Progenitor cell of endocrine pancreas (in vitro differentiated cells): Measurements from ENCODE around the gene ARHGAP15. TPM values are rescaled to one million over a fixed set of nuclear protein-coding genes. Genes with fewer than 3 reads are reported as not detected.

ENCODE experiments used
- DNase-seq: peaks from one replicate; pipeline ENCODE4 v3.0.0; 2021; ENCODE audit warnings: low spot score; ENCODE audit not compliant: unreplicated experiment
- H3K27ac Mint-ChIP-seq: 2 replicates; pipeline ENCODE4 v1.8.0; 2021; ENCODE audit warnings: mild to moderate bottlenecking, moderate library complexity, mixed read lengths
- H3K27me3 Mint-ChIP-seq: 2 replicates; pipeline ENCODE4 v1.8.0; 2021; ENCODE audit warnings: mixed read lengths
- H3K36me3 Mint-ChIP-seq: 2 replicates; pipeline ENCODE4 v1.8.0; 2022; ENCODE audit warnings: mixed read lengths; ENCODE audit not compliant: insufficient read depth
- H3K4me1 Mint-ChIP-seq: 2 replicates; pipeline ENCODE4 v1.8.0; 2021; ENCODE audit warnings: low read depth, mixed read lengths
- H3K4me3 Mint-ChIP-seq: 2 replicates; pipeline ENCODE4 v1.8.0; 2021; ENCODE audit warnings: low read depth, mild to moderate bottlenecking, moderate library complexity, mixed read lengths
- H3K9me3 Mint-ChIP-seq: 2 replicates; pipeline ENCODE4 v1.8.0; 2021; ENCODE audit warnings: low read depth, mixed read lengths
- total RNA-seq: library from RNA; stranded (reverse); gene quantifications from 2 replicates; pipeline ENCODE4 v1.2.1, GENCODE V29; 2021
- TF ChIP-seq, protein P1 (sequence below): fragments of 200-600 bp; sonication (generic); IDR thresholded peaks from one replicate; pipeline ENCODE4 v1.5.0; 2021; ENCODE audit warnings: antibody characterized with exemption, mild to moderate bottlenecking; ENCODE audit not compliant: unreplicated experiment

ARHGAP15 gene
- total RNA-seq, 1 donor from 2014 or later = not detected

DNA sequence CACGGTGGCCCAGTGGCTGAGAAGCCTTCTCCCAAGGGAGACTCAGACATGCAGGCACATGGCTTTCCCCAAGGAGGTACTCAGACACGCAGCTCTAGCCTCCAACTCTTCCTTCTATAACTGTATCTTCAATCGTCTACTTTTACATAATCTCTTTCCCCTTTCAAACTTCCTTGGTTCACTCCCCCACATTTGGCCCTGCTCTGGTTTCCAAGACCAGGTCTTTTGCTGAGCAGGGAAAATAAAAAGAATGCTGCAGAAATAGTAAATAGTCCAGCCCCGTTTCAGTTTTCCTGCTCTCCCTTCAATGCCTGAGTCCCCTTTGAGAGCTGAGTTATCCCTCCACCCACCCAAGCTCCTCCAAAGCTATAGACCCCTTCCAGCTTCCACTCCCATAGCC lies 635.0 kb downstream of the ARHGAP15 start:
- Mint-ChIP-seq H3K27ac (no peak overlapping the region), H3K9me3 (no peaks in the 10 kb centered on the region), H3K4me1 (peaks cover 4% of the 10 kb centered on the region), H3K4me3 (no peak overlapping the region), H3K36me3 (no peaks in the 10 kb centered on the region), H3K27me3 (peaks cover 9% of the 10 kb centered on the region)
- TF ChIP-seq, protein P1, sequence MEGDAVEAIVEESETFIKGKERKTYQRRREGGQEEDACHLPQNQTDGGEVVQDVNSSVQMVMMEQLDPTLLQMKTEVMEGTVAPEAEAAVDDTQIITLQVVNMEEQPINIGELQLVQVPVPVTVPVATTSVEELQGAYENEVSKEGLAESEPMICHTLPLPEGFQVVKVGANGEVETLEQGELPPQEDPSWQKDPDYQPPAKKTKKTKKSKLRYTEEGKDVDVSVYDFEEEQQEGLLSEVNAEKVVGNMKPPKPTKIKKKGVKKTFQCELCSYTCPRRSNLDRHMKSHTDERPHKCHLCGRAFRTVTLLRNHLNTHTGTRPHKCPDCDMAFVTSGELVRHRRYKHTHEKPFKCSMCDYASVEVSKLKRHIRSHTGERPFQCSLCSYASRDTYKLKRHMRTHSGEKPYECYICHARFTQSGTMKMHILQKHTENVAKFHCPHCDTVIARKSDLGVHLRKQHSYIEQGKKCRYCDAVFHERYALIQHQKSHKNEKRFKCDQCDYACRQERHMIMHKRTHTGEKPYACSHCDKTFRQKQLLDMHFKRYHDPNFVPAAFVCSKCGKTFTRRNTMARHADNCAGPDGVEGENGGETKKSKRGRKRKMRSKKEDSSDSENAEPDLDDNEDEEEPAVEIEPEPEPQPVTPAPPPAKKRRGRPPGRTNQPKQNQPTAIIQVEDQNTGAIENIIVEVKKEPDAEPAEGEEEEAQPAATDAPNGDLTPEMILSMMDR = no peak
- no peak for DNase-seq

DNA sequence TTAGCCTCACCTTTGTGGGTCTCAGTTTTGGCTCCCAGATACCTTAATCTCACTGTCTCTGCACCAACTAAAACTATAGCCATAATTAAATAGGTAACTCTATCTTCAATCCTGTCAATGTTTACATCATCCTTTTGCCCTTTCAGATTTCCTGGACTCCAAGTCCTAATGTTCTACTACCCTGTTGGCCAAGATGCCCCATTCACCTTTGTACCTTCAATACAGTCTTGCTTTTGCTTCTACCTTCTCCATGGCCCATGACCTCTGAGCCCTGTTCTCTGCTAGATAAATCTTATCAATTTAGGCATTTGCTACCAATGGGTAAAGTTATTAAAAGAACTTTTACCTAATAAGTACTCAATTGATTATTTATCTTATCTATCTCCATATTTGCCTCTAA lies 635.5 kb downstream of the ARHGAP15 start:
- no peaks in the 10 kb centered on the region for H3K36me3 Mint-ChIP-seq

DNA sequence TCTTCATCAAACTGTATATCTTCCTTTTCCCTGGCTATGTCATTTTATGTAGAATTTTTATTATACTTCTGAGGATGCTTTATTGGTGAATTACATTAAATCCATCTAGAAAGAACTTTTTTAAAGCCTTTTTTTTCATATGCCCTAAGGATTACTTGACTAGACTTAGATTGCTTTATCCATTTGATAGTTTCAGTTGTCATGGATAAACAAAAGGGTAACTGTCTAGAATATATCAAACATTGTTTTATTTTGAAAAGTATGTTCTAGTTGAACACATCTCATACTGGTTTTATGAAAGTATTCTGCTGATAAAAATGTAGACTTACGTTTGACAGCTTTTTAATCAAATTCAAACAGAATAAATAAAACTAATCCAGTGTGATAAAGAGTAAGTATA lies 639.8 kb downstream of the ARHGAP15 start:
- Mint-ChIP-seq H3K27me3 (peaks cover 24% of the 10 kb centered on the region), H3K4me3 (no peak overlapping the region), H3K9me3 (no peaks in the 10 kb centered on the region), H3K27ac (no peak overlapping the region), H3K4me1 (no peaks in the 10 kb centered on the region), H3K36me3 (no peaks in the 10 kb centered on the region)
- no peak for DNase-seq
- TF ChIP-seq, protein P1 = no peak

More for the DNA sequence above, 635.5 kb downstream of the ARHGAP15 start:
- Mint-ChIP-seq H3K27me3 (peaks cover 5% of the 10 kb centered on the region), H3K27ac (no peak overlapping the region), H3K9me3 (no peaks in the 10 kb centered on the region), H3K4me1 (peaks cover 4% of the 10 kb centered on the region), H3K4me3 (no peak overlapping the region)
- DNase-seq = no peak
- TF ChIP-seq, protein P1 = no peak

DNA sequence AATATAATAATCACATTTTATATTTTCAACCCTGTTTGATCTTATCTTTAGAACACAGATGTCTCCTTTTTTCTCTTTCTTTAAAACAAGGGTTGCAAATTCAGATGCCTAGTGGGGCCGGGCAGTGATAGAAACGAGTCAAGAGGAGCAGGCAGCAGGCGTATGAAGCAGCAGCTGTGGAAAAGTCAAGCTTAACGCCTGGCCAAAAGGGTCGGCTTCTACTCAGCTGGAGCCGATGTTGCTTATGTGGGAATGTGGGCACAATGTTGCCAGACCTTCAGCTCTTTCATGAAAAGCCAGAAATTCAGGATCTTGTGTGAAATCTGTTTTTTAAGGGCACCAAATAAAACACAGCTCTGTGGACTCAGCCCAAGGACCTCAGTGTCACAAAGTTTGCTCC lies 642.7 kb downstream of the ARHGAP15 start:
- Mint-ChIP-seq H3K4me3 (no peak overlapping the region), H3K4me1 (no peaks in the 10 kb centered on the region), H3K27me3 (peaks cover 37% of the 10 kb centered on the region), H3K9me3 (no peaks in the 10 kb centered on the region), H3K36me3 (no peaks in the 10 kb centered on the region), H3K27ac (no peak overlapping the region)
- TF ChIP-seq, protein P1 = no peak
- no peak for DNase-seq

DNA sequence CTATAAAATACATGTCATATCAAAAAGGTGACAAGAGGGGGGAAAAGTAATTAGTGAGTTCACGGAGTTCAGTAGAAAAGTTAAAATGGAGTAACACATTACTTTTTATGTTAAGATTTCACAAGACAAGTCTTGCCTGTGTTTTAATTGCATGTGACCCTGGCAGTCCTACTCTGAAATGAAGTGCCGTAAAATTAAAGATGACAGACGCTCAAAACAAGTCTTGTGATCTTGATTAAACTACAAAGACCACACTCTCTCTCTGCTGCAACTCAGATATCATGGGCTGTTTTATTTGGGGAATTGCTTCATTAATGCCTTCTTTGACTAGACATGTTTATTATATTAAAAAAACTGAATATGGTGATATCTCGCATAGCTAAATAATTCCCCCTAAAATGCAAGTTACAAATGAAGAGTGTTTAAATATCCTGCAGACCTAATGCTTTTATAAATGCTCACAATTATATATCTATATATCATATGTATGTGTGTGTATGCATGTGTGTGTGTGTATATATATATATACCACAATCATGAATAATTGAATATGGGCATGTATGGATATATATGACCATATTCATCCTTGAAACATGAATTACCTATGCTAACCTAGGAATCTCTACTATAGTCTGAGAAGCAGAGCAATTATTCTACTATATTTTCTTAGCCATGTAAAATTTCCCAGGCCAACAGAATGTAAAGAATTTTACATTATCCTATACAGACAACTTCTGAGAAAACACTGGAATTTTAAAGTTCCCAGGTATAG lies 647.5 kb downstream of the ARHGAP15 start:
- Mint-ChIP-seq H3K4me1 (no peaks in the 10 kb centered on the region), H3K36me3 (no peaks in the 10 kb centered on the region), H3K27ac (no peak overlapping the region), H3K27me3 (peaks cover 47% of the 10 kb centered on the region), H3K4me3 (no peak overlapping the region), H3K9me3 (no peaks in the 10 kb centered on the region)
- TF ChIP-seq, protein P1 = no peak
- DNase-seq = no peak
